DND-41 (cell line): Measurements from ENCODE around the gene JARID2.

Experiments
- EZH2 ChIP-seq: IDR thresholded peaks from 3 replicates; pipeline ENCODE4 v1.6.1; 2012; ENCODE audit warnings: borderline replicate concordance, low read depth, mild to moderate bottlenecking, moderate library complexity, low read length, inconsistent platforms; ENCODE audit not compliant: severe bottlenecking
- TF ChIP-seq, protein P1 (sequence below): IDR thresholded peaks from 2 replicates; pipeline ENCODE4 v1.5.1; 2012; ENCODE audit warnings: borderline replicate concordance, low read length, moderate library complexity, mild to moderate bottlenecking; ENCODE audit not compliant: poor library complexity, severe bottlenecking; ENCODE audit errors: extremely low read depth

DNA sequence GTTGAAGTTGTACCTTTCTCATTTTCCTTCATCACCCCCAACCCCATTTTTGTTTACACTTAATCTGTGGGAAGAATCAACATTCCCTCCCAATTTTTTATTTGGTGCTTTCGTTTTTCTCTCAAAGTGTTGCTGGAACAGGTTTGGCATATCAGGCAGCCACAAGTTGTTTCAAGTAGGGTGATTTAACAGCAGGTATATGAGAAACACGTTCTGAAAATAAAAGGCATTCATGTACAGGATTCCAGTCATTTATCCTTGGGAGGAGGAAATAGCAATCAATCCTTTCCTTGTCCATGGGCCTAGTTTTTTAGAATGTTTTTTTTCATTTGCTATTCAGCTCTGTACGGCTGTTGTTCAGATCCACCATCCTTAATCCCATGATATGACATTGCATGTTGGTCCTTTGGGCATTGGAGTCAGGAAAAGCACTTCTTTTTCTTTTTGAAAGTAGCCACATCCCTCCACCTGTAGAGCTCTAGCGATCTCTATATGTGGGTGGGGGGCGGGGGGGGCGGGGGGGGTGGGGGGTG is 120.2 kb downstream of the JARID2 start:
- TF ChIP-seq, protein P1, sequence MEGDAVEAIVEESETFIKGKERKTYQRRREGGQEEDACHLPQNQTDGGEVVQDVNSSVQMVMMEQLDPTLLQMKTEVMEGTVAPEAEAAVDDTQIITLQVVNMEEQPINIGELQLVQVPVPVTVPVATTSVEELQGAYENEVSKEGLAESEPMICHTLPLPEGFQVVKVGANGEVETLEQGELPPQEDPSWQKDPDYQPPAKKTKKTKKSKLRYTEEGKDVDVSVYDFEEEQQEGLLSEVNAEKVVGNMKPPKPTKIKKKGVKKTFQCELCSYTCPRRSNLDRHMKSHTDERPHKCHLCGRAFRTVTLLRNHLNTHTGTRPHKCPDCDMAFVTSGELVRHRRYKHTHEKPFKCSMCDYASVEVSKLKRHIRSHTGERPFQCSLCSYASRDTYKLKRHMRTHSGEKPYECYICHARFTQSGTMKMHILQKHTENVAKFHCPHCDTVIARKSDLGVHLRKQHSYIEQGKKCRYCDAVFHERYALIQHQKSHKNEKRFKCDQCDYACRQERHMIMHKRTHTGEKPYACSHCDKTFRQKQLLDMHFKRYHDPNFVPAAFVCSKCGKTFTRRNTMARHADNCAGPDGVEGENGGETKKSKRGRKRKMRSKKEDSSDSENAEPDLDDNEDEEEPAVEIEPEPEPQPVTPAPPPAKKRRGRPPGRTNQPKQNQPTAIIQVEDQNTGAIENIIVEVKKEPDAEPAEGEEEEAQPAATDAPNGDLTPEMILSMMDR, result no peak
- no peak for TF ChIP-seq EZH2
